ENCODE measurements around the gene MTMR11. TPM values are rescaled to one million over a fixed set of nuclear protein-coding genes. Genes with fewer than 3 reads are reported as not detected.

The MTMR11 gene
- total and polyA plus RNA-seq, 9 of the 15 experiments (the other 6 are each of a cell fraction or from before 2014, with no cell fraction given), result 0.09 to 1.6 (median 0.51) TPM

DNA sequence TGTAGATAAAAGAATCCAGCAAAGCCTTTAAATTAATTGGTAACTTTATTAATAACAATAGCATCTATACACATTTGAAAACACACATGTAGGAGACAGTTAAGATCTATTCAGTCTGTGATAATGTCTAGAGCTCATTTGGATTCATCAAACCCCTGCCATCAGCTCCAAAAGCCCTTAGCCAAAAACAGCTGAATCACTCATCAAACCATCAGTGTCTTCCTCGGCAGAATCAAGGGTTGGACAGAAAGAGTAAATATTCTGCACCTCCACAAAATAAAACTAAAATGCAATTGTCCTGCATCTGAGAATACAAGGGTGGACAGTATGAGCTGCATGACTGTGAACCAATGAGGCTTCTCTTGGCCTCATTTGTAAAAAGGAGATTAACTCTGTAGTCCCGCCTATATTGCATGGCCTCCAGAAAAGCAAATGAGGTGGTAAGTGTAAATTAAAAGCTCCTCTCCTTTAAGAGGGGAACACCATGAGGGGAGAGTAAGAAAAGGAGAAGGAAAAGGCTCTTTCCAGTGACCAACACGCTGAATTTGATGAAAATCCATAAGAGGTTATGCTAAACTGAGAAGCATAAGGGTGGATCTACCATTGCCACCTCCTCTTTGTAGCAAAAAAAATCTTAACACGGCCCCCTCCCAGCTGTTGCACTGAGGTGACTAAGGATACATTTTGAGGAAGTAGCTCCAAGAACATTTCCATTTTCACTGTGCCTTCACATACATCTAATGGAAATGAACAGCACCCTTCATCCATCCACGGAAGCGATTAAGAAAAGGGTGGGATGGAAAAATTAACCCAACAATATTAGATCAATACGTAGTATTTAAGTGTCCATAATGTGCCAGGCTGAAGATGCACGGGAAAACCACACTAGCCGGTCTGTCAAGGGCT is 52.0 kb downstream of the MTMR11 start (continued):
- no peak; a peak in 1 of 4 replicates for TF ChIP-seq TEAD1 (CRISPR knock-in tag; IDR thresholded peaks at IDR 0.05)
- no peak for TF ChIP-seq TCF7L2 (IDR thresholded peaks at IDR 0.05; ENCODE audit: low read depth, low read length)
- no peak for TF ChIP-seq RBM15 (IDR thresholded peaks at IDR 0.05; ENCODE audit: insufficient read depth, low read length)
- TF ChIP-seq, protein P1, sequence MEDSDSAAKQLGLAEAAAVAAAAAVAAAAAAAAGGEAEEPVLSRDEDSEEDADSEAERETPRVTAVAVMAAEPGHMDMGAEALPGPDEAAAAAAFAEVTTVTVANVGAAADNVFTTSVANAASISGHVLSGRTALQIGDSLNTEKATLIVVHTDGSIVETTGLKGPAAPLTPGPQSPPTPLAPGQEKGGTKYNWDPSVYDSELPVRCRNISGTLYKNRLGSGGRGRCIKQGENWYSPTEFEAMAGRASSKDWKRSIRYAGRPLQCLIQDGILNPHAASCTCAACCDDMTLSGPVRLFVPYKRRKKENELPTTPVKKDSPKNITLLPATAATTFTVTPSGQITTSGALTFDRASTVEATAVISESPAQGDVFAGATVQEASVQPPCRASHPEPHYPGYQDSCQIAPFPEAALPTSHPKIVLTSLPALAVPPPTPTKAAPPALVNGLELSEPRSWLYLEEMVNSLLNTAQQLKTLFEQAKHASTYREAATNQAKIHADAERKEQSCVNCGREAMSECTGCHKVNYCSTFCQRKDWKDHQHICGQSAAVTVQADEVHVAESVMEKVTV (CRISPR knock-in tag; IDR thresholded peaks at IDR 0.05), result no peak
- no peak for TF ChIP-seq ZC3H8 (IDR thresholded peaks at IDR 0.05)
- TF ChIP-seq, protein P2, sequence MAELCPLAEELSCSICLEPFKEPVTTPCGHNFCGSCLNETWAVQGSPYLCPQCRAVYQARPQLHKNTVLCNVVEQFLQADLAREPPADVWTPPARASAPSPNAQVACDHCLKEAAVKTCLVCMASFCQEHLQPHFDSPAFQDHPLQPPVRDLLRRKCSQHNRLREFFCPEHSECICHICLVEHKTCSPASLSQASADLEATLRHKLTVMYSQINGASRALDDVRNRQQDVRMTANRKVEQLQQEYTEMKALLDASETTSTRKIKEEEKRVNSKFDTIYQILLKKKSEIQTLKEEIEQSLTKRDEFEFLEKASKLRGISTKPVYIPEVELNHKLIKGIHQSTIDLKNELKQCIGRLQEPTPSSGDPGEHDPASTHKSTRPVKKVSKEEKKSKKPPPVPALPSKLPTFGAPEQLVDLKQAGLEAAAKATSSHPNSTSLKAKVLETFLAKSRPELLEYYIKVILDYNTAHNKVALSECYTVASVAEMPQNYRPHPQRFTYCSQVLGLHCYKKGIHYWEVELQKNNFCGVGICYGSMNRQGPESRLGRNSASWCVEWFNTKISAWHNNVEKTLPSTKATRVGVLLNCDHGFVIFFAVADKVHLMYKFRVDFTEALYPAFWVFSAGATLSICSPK (IDR thresholded peaks at IDR 0.05; ENCODE audit: borderline replicate concordance), result no peak
- no peak for TF ChIP-seq ZNF133 (CRISPR knock-in tag; IDR thresholded peaks at IDR 0.05)
- TF ChIP-seq, protein P3, sequence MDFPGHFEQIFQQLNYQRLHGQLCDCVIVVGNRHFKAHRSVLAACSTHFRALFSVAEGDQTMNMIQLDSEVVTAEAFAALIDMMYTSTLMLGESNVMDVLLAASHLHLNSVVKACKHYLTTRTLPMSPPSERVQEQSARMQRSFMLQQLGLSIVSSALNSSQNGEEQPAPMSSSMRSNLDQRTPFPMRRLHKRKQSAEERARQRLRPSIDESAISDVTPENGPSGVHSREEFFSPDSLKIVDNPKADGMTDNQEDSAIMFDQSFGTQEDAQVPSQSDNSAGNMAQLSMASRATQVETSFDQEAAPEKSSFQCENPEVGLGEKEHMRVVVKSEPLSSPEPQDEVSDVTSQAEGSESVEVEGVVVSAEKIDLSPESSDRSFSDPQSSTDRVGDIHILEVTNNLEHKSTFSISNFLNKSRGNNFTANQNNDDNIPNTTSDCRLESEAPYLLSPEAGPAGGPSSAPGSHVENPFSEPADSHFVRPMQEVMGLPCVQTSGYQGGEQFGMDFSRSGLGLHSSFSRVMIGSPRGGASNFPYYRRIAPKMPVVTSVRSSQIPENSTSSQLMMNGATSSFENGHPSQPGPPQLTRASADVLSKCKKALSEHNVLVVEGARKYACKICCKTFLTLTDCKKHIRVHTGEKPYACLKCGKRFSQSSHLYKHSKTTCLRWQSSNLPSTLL (IDR thresholded peaks at IDR 0.05), result no peak
- no peak; a peak in 2 of 4 replicates for TF ChIP-seq HDAC1 (IDR thresholded peaks at IDR 0.05)
- TF ChIP-seq, protein P4, sequence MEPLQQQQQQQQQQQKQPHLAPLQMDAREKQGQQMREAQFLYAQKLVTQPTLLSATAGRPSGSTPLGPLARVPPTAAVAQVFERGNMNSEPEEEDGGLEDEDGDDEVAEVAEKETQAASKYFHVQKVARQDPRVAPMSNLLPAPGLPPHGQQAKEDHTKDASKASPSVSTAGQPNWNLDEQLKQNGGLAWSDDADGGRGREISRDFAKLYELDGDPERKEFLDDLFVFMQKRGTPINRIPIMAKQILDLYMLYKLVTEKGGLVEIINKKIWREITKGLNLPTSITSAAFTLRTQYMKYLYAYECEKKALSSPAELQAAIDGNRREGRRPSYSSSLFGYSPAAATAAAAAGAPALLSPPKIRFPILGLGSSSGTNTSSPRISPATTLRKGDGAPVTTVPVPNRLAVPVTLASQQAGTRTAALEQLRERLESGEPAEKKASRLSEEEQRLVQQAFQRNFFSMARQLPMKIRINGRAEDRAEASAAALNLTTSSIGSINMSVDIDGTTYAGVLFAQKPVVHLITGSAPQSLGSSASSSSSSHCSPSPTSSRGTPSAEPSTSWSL (CRISPR knock-in tag; IDR thresholded peaks at IDR 0.05; ENCODE audit: borderline replicate concordance), result no peak
- no peak for TF ChIP-seq CBFA2T3 (IDR thresholded peaks at IDR 0.05)
- TF ChIP-seq FOXM1 (IDR thresholded peaks at IDR 0.05; ENCODE audit: low read depth), result no peak
- TF ChIP-seq FOXM1 (CRISPR knock-in tag; IDR thresholded peaks at IDR 0.05; ENCODE audit: low read depth), result no peak
- TF ChIP-seq, protein P5, sequence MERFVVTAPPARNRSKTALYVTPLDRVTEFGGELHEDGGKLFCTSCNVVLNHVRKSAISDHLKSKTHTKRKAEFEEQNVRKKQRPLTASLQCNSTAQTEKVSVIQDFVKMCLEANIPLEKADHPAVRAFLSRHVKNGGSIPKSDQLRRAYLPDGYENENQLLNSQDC (CRISPR knock-in tag; IDR thresholded peaks at IDR 0.05), result 0 out of 2 replicates have a peak, but pooled peaks have one; percentile 25
- no peak for TF ChIP-seq ARID2 (IDR thresholded peaks at IDR 0.05)
- no peak for TF ChIP-seq KAT2B (IDR thresholded peaks at IDR 0.05; ENCODE audit: low read depth, low read length)
- TF ChIP-seq, protein P6, sequence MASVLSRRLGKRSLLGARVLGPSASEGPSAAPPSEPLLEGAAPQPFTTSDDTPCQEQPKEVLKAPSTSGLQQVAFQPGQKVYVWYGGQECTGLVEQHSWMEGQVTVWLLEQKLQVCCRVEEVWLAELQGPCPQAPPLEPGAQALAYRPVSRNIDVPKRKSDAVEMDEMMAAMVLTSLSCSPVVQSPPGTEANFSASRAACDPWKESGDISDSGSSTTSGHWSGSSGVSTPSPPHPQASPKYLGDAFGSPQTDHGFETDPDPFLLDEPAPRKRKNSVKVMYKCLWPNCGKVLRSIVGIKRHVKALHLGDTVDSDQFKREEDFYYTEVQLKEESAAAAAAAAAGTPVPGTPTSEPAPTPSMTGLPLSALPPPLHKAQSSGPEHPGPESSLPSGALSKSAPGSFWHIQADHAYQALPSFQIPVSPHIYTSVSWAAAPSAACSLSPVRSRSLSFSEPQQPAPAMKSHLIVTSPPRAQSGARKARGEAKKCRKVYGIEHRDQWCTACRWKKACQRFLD (CRISPR knock-in tag; IDR thresholded peaks at IDR 0.05), result peak; percentile 48; the same call in 1 of the 2 replicates
- TF ChIP-seq DPF2 (IDR thresholded peaks at IDR 0.05), result peak; percentile 79; the same call in 1 of the 2 replicates
- no peak for TF ChIP-seq FOXJ2 (tag; IDR thresholded peaks at IDR 0.05)

Measured in K562 (cell line).